OCI-LY1 (cell line): ENCODE measurements around the gene NAV2.

Experiments
- H2AFZ ChIP-seq: fragments of 200-600 bp; sonication (generic), shearing (Covaris generic); 2 replicates; pipeline ENCODE4 v1.6.0; 2014; ENCODE audit warnings: antibody characterized with exemption, mild to moderate bottlenecking, low read length
- H3F3A ChIP-seq: fragments of 200-600 bp; sonication (generic), shearing (Covaris generic); 2 replicates; pipeline ENCODE4 v1.6.0; 2014; ENCODE audit warnings: mild to moderate bottlenecking, antibody characterized with exemption, low read length, moderate library complexity; ENCODE audit not compliant: insufficient read depth
- H3K27ac ChIP-seq: fragments of 200-600 bp; sonication (generic); 2 replicates; pipeline ENCODE4 v1.5.1; 2014; ENCODE audit warnings: low read length, mixed run types, mild to moderate bottlenecking, low read depth; ENCODE audit not compliant: poor library complexity, severe bottlenecking
- H3K27me3 ChIP-seq: fragments of 200-600 bp; sonication (generic); 2 replicates; pipeline ENCODE4 v1.6.0; 2014; ENCODE audit warnings: antibody characterized with exemption, mild to moderate bottlenecking, low read length, moderate library complexity; ENCODE audit not compliant: insufficient read depth
- H3K36me3 ChIP-seq: fragments of 200-600 bp; sonication (generic); 2 replicates; pipeline ENCODE4 v1.6.1; 2014; ENCODE audit warnings: mild to moderate bottlenecking, antibody characterized with exemption, low read length, moderate library complexity, mixed read lengths; ENCODE audit not compliant: insufficient read depth
- H3K4me1 ChIP-seq: fragments of 200-600 bp; sonication (generic); 2 replicates; pipeline ENCODE4 v1.5.1; 2014; ENCODE audit warnings: mild to moderate bottlenecking, low read length, moderate library complexity; ENCODE audit not compliant: insufficient read depth, severe bottlenecking
- H3K4me2 ChIP-seq: fragments of 200-600 bp; sonication (generic), shearing (Covaris generic); 2 replicates; pipeline ENCODE4 v1.6.1; 2014; ENCODE audit warnings: low read length
- H3K4me3 ChIP-seq: fragments of 200-600 bp; sonication (generic); 2 replicates; pipeline ENCODE4 v1.5.1; 2014; ENCODE audit warnings: low read length, low read depth, mild to moderate bottlenecking, mixed read lengths; ENCODE audit not compliant: poor library complexity, severe bottlenecking
- H3K79me2 ChIP-seq: fragments of 200-600 bp; shearing (Covaris generic); 2 replicates; pipeline ENCODE4 v1.6.1; 2016; ENCODE audit warnings: mixed run types, low read length, mixed read lengths; ENCODE audit not compliant: insufficient read depth
- H3K9ac ChIP-seq: fragments of 200-600 bp; sonication (generic), shearing (Covaris generic); 2 replicates; pipeline ENCODE4 v1.6.1; 2014; ENCODE audit warnings: mild to moderate bottlenecking, low read length, mixed read lengths
- H3K9me2 ChIP-seq: fragments of 200-600 bp; sonication (generic), shearing (Covaris generic); 2 replicates; pipeline ENCODE4 v1.6.1; 2014; ENCODE audit warnings: low read depth, mild to moderate bottlenecking, low read length, mixed read lengths
- H3K9me3 ChIP-seq: fragments of 200-600 bp; shearing (Covaris generic); 2 replicates; pipeline ENCODE4 v1.6.1; 2014; ENCODE audit warnings: low read length, mixed read lengths
- H4K20me1 ChIP-seq: fragments of 200-600 bp; sonication (generic), shearing (Covaris generic); 2 replicates; pipeline ENCODE4 v1.6.0; 2016; ENCODE audit warnings: mild to moderate bottlenecking, low read length; ENCODE audit not compliant: insufficient read depth
- CTCF ChIP-seq: fragments of 200-600 bp; sonication (generic), shearing (Covaris generic); IDR thresholded peaks from 2 replicates; pipeline ENCODE4 v1.5.1; 2017; ENCODE audit warnings: mild to moderate bottlenecking, antibody characterized with exemption, low read length, moderate library complexity, mixed read lengths
- EZH2 ChIP-seq: fragments of 200-600 bp; sonication (generic), shearing (Covaris generic); IDR thresholded peaks from 2 replicates; pipeline ENCODE4 v1.8.0; 2017; ENCODE audit warnings: borderline replicate concordance, mixed run types, mild to moderate bottlenecking, antibody characterized with exemption, low read length, moderate library complexity, mixed read lengths

NAV2 gene

GRCh38 chr11:20102397-20102796 is 389.8 kb downstream of the NAV2 start:
- Histone ChIP-seq H2AFZ (no peak overlapping the region), H3K27ac (no peak overlapping the region), H3K4me3 (no peak overlapping the region), H4K20me1 (no peaks in the 10 kb centered on the region), H3K27me3 (no peaks in the 10 kb centered on the region), H3F3A (no peaks in the 10 kb centered on the region), H3K4me1 (no peaks in the 10 kb centered on the region), H3K4me2 (no peak overlapping the region), H3K9me3 (no peaks in the 10 kb centered on the region), H3K79me2 (no peaks in the 10 kb centered on the region), H3K36me3 (no peaks in the 10 kb centered on the region), H3K9me2 (no peaks in the 10 kb centered on the region), H3K9ac (no peak overlapping the region)
- TF ChIP-seq CTCF (no peak), EZH2 (no peak)

GRCh38 chr11:20103281-20103680 is 390.6 kb downstream of the NAV2 start:
- no peaks in the 10 kb centered on the region for H3K9me2 ChIP-seq
- TF ChIP-seq CTCF: no peak
- no peak for TF ChIP-seq EZH2

GRCh38 chr11:20105427-20105826 is 392.8 kb downstream of the NAV2 start:
- Histone ChIP-seq H2AFZ (no peak overlapping the region), H3K9ac (no peak overlapping the region), H3K9me3 (no peaks in the 10 kb centered on the region), H4K20me1 (no peaks in the 10 kb centered on the region), H3K9me2 (no peaks in the 10 kb centered on the region), H3K4me1 (no peaks in the 10 kb centered on the region), H3K27me3 (no peaks in the 10 kb centered on the region), H3K79me2 (no peaks in the 10 kb centered on the region), H3K4me2 (no peak overlapping the region), H3F3A (no peaks in the 10 kb centered on the region), H3K36me3 (no peaks in the 10 kb centered on the region), H3K27ac (no peak overlapping the region), H3K4me3 (no peak overlapping the region)
- no peak for TF ChIP-seq EZH2
- TF ChIP-seq CTCF: no peak

More at GRCh38 chr11:20103281-20103680, 390.6 kb downstream of the NAV2 start:
- no peak overlapping the region for H3K9ac ChIP-seq
- no peak overlapping the region for H3K4me2 ChIP-seq
- no peaks in the 10 kb centered on the region for H3K36me3 ChIP-seq
- H4K20me1 ChIP-seq: no peaks in the 10 kb centered on the region
- no peaks in the 10 kb centered on the region for H3K4me1 ChIP-seq
- no peaks in the 10 kb centered on the region for H3K9me3 ChIP-seq
- H3K27me3 ChIP-seq: no peaks in the 10 kb centered on the region
- H3K27ac ChIP-seq: no peak overlapping the region
- no peaks in the 10 kb centered on the region for H3F3A ChIP-seq
- H3K4me3 ChIP-seq: no peak overlapping the region
- H3K79me2 ChIP-seq: no peaks in the 10 kb centered on the region
- H2AFZ ChIP-seq: no peak overlapping the region
